ENCODE data around the gene EPG5.
A peak's percentile ranks its signal among the peaks of the same experiment; 100 is the strongest.
"Not testable (repeated sequence)": the region's sequence is repeated elsewhere in the genome, so short reads cannot be mapped to it uniquely, and the experiment has no call there.

The EPG5 gene

GRCh38 chr18:45860971-45861370 lies 106.2 kb downstream of the EPG5 start:
- no peak for DNase-seq

DNA sequence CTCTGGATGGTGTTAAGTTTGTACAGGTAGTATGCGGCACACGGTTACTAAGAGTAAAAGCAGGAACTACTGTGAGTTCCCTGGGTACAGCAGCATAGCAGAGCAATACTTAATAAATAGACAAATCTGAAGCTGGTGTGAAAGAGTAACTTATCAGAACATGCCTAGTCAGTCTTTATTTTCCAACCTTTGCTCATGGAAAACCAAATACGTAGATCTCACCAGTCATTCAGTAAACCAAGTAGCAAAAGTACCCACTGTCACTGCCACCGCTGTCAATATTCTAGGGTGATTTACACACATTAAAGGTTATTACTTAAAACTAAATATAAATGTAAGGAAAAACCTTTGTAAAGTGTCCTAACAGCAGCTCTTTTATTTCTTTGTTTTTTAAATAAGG lies 106.6 kb downstream of the EPG5 start:
- no peak for DNase-seq

- DNase-seq = no peak
Observed at GRCh38 chr18:45859334-45859733, 107.8 kb downstream of the EPG5 start.

- DNase-seq = no peak
Observed at GRCh38 chr18:45856531-45856930, 110.6 kb downstream of the EPG5 start.

- no peak for DNase-seq
Observed at GRCh38 chr18:45854036-45854586, 113.0 kb downstream of the EPG5 start.

GRCh38 chr18:45852631-45853030 lies 114.5 kb downstream of the EPG5 start:
- DNase-seq = no peak

DNA sequence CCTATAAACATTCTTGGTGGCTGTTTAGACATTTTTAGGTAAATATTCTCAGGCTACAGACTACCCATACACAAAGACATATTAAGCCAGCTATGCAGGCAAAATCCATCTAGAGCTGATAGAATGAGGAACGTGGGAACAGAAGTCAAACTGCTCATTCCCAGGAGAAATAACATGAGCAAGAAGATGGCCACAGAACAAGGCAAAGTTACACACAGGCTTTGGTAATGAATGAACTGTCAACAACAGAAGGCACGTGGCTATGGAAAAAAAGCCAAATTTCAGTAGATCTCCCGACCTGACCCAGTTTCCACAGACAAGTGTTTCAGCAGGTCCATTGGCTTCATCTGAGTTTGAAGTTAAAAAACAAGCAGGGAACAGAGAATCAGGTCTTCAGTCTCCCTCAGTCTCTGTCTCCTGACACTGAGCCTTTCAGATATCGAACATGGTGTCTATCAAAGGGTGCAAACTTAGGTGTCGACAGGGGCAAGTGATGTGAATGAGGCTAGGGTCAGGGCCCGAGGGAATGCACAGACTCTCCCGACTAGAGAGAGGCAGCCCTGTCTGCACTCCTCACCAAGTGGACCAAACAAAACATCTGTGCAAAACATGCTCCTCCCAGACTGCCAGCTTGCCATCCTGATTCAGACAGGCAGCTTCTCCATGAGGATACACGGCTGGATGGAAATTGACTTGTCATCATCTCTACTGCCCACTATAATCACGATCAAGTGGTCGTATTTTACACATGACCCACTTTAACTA lies 115.8 kb downstream of the EPG5 start:
- no peak for DNase-seq

DNA sequence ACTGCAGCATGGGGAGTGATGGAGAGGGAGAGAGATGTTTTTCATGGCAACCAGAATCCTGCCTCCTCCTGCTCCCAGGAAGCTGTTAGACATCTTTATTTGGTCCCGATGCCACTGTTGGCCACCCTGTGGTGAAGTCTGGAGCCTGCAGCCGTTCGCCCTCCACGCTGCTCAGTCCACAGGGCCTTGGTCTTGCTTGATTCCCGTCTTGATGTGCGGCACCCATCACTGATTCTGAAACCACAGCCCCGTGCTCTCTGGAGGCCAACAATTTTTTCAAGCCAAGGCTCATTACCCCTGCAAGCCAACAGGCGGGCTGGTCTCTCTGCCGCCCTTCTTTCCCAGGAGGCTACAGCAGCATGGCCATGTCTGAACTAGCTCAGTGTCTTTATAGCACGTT lies 117.1 kb downstream of the EPG5 start:
- no peak for DNase-seq

DNA sequence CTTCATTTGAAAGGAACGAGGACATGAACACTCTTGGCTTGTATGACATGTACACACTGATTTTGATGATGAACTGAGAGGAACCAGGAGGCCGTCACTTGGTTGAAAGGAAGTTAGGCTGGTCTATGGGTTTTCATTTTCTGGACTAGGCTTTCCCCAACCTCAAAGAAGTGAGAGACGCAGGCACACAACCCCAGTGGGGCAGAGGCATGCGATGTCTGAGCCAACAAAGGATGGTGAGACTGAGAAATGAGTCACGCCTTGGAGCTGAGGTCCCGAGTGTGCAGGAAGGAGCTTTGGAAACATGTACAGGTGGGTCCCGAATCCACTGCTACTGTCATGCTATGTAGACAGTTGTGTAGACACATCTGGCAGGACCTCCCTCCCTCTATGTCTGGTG lies 117.6 kb downstream of the EPG5 start:
- DNase-seq = no peak

GRCh38 chr18:45848643-45849042 lies 118.5 kb downstream of the EPG5 start:
- not testable (repeated sequence) for DNase-seq

DNA sequence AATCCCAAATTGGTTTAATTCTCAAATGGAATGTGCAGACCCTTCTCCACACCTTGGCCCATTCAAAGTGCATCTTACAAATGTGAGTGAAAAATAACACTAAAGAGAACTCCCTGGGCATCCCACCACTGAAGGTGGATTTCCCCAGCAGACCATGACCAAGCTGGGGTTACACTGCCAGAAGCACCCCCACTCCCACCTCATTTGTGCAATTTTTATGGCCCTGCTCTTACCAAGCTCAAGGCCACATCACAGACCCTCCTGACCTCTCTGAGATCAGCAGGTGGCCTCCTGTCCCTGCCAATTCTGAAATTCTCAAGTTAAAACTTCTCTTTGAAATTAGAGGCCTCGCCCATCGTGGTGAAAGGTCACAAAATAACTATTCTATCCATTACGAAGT lies 120.0 kb downstream of the EPG5 start:
- no peak for DNase-seq

GRCh38 chr18:45845410-45845809 lies 121.7 kb downstream of the EPG5 start:
- DNase-seq = no peak

DNA sequence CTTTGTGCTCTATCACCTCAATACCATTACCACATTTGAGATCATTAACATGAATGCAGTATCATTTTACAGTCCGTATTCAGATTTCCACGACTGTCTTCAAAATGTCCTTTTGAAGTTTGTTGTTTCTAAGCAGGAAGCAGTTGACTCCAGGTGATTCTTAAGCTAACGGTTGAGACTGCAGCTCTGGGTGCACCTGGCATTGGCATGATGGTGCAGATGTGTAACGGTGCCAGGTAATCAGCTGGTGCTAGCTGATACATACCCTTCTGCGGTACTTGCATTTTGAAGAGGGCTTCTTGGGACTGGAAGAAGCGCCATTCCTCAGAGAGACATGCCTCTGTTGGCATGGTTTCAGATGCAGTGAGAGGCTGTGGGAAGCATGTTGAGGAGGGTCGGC lies 122.2 kb downstream of the EPG5 start:
- DNase-seq = no peak

- no peak for DNase-seq
Observed at GRCh38 chr18:45843019-45843418, 124.1 kb downstream of the EPG5 start.

GRCh38 chr18:45841765-45842442 lies 125.2 kb downstream of the EPG5 start:
- no peak for DNase-seq

GRCh38 chr18:45841060-45841764 lies 125.9 kb downstream of the EPG5 start:
- DNase-seq = no peak

GRCh38 chr18:45839414-45840395 lies 127.4 kb downstream of the EPG5 start:
- no peak for DNase-seq

DNA sequence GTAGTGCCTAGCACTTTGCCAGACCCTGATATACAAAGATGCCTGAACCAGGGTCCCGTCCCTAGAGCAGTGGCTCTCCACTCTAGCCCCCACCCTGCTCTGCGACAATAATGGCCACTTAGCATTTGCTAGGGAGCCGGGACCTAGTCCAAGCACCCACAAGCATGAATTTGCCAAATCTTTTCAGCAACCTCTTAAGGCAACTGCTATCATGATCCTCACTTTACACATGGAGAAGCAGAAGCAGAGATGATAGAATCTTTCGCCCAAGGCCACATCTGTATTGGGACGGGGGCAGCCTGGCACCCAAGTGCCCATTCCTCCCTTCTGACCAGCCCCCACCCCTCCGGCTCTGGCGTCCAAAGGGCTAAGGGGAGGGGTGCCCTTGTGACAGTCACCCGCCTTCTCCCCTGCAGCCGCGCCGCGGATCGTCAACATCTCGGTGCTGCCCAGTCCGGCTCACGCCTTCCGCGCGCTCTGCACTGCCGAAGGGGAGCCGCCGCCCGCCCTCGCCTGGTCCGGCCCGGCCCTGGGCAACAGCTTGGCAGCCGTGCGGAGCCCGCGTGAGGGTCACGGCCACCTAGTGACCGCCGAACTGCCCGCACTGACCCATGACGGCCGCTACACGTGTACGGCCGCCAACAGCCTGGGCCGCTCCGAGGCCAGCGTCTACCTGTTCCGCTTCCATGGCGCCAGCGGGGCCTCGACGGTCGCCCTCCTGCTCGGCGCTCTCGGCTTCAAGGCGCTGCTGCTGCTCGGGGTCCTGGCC lies 128.6 kb downstream of the EPG5 start:
- DNase-seq = no peak

DNA sequence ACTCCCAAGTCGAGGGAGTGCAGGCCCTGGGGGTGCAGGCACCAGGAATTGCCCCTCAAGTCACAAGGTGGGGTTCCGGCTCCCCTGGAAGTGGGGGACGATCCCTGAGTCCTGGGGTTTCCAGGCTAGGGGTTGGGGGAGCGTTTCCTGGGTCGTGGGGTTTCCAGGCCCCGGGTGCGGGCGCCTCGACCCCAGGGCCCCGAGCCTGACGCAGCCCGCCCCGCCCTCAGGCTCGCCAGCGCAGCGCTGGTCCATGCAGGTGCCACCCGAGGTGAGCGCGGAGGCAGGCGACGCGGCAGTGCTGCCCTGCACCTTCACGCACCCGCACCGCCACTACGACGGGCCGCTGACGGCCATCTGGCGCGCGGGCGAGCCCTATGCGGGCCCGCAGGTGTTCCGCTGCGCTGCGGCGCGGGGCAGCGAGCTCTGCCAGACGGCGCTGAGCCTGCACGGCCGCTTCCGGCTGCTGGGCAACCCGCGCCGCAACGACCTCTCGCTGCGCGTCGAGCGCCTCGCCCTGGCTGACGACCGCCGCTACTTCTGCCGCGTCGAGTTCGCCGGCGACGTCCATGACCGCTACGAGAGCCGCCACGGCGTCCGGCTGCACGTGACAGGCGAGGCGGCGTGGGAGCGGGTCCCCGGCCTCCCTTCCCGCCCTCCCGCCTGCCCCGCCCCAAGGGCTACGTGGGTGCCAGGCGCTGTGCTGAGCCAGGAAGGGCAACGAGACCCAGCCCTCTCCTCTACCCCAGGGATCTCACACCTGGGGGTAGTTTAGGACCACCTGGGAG lies 129.7 kb downstream of the EPG5 start:
- peak in 1 of 4 experiments; percentile 24 for DNase-seq
